Mucosa of stomach (tissue), 1 donor: ENCODE data around the gene NUPR1.
A peak's percentile ranks its signal among the peaks of the same experiment; 100 is the strongest.

Experiments
- H3K27me3 ChIP-seq: one replicate; pipeline ENCODE4 v1.7.0; 2013; ENCODE audit warnings: mild to moderate bottlenecking, low read length; ENCODE audit not compliant: control insufficient read depth, insufficient read depth
- H3K36me3 ChIP-seq: one replicate; pipeline ENCODE4 v1.7.0; 2013; ENCODE audit warnings: low read length; ENCODE audit not compliant: control insufficient read depth, insufficient read depth
- H3K4me1 ChIP-seq: one replicate; pipeline ENCODE4 v1.7.0; 2013; ENCODE audit warnings: mild to moderate bottlenecking, low read length; ENCODE audit not compliant: control insufficient read depth, insufficient read depth
- H3K4me3 ChIP-seq: one replicate; pipeline ENCODE4 v1.7.0; 2013; ENCODE audit warnings: low read length
- H3K9ac ChIP-seq: one replicate; pipeline ENCODE4 v1.7.0; 2013; ENCODE audit warnings: mild to moderate bottlenecking, low read length, moderate library complexity
- H3K9me3 ChIP-seq: one replicate; pipeline ENCODE4 v1.7.0; 2013; ENCODE audit warnings: mild to moderate bottlenecking, low read length, moderate library complexity; ENCODE audit not compliant: control insufficient read depth
- donor health status: Pancreatic carcinoma.

Gene NUPR1

DNA sequence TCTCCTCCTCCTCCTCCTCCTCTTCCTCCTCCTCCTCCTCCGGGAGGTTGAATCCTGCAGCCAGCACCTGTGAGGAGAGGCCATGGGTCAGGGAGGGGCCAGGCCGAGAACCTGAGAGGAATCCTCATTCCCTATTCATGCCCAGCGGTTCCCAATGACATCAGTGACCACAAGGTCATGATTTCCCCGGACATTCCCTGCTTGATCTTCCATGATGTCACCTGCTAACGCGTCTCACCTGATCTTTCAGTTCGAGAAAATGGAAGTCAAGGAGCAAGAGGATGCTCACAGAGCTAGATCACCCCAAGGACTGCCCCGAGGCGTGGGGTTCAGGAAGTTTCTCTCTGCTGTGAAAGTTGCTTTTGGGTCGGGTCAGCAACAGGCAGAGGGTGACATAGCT is 38.9 kb downstream of the NUPR1 start:
- Histone ChIP-seq H3K4me3 (no peak overlapping the region), H3K4me1 (peaks cover 5% of the 10 kb centered on the region), H3K9me3 (no peaks in the 10 kb centered on the region), H3K27me3 (peaks cover 1% of the 10 kb centered on the region), H3K9ac (no peak overlapping the region), H3K36me3 (no peaks in the 10 kb centered on the region)

DNA sequence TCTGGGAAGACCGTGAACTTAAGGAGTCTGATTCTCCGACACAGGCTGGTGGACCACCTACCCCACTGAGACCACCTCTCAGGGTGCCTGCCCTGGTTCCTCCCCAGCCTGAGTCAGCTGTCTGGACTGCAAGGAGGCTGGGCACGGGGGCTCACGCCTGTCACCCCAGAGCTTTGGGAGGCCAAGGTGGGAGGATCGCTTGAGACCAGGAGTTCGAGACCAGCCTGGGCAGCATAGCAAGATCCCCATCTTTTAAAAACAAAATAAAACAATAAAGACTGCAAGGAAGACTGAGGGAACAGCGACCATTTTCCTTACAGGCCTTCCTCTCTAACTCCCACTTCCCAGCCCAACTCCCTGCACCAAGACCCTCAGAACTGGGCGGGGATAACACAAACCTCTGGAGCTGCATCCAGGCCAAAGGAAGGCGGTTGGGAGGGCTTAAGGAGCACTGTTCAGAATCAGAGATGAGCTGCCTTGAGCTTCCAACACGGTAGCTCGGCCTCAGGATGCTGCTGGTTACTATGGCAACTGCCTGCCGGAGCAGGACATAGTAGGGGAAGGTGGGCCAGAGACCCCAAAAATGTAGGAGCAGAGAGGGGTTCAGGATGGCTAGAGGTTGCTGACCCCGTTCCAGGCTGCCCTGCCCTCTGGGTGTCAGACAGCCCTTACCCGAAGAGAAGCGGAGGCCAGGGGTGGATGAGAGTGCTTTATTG is 40.0 kb downstream of the NUPR1 start:
- Histone ChIP-seq H3K9ac (no peak overlapping the region), H3K9me3 (no peaks in the 10 kb centered on the region), H3K4me1 (peaks cover 15% of the 10 kb centered on the region), H3K27me3 (no peaks in the 10 kb centered on the region), H3K36me3 (no peaks in the 10 kb centered on the region), H3K4me3 (no peak overlapping the region)

DNA sequence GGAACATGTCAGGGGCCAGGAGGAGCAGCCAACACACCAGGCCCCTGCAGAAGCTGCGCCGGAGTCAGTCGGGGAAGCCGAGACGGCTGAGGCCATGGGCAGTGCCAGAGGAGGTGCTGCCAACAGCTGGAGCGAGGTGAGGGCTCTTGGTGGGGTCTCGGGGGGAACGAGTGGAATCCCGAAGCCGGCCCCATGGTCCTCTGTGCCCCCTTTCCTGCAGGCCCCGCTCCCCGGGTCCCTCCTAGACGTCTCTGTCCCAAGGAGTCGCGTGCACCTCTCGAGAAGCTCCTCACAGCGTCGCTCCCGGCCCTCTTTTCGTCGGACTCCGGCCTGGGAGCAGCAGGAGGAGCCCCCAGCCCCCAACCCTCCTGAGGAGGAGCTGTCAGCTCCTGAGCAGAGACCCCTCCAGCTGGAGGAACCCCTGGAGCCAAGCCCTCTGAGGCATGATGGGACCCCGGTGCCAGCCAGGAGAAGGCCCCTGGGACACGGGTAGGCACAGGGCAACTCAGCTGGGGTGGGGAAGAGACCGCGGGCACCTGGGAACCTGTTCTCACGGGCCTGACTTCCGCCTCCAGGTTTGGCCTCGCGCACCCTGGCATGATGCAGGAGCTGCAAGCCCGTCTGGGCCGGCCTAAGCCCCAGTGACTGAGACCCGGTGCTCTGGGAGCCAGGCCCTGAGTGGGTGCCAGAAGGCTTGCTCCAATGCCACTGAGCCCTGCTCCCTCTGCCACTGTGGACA is 40.7 kb downstream of the NUPR1 start:
- no peaks in the 10 kb centered on the region for H3K36me3 ChIP-seq
- no peaks in the 10 kb centered on the region for H3K27me3 ChIP-seq
- no peaks in the 10 kb centered on the region for H3K9me3 ChIP-seq
- peaks cover 15% of the 10 kb centered on the region for H3K4me1 ChIP-seq
- no peak overlapping the region for H3K9ac ChIP-seq
- no peak overlapping the region for H3K4me3 ChIP-seq

DNA sequence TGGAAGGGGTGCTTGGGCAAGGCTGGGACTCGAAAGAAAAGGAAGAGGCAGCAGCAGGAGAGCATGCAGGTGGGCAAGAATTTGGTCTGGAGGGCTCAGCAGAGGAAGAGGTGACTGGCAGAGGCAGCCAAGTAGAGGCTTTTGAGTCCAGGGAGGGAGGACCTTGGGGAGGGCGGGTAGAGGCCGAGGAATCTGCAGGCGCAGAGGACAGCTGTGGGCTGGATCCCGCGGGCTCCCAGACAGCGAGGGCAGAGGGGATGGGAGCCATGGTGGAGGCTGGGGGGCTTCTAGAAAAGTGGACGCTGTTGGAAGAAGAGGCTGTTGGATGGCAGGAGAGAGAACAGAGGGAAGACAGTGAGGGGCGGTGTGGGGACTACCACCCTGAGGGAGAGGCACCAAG is 41.4 kb downstream of the NUPR1 start:
- H3K4me3 ChIP-seq, result no peak overlapping the region
- no peak overlapping the region for H3K9ac ChIP-seq
- H3K9me3 ChIP-seq, result no peaks in the 10 kb centered on the region
- H3K27me3 ChIP-seq, result no peaks in the 10 kb centered on the region
- H3K4me1 ChIP-seq, result peaks cover 15% of the 10 kb centered on the region
- no peaks in the 10 kb centered on the region for H3K36me3 ChIP-seq

DNA sequence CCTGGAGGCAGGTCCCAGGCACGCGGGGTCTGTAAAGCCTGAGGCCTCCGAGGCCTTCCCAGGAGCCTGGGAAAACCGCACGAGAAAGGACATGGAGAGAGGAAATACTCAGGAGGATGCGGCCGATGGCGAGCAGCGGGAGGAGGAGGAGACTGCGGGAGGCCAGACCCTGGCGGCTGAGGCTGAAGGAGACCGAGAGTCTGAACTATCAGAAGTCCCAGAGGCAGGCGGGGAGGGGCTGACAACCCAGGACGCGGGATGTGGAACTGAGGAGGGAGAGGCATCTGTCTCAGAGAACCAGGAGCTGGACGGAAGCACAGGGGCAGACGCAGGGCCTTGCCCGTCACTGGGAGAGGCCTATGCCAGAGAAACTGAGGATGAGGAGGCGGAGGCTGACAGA is 41.9 kb downstream of the NUPR1 start:
- H3K4me3 ChIP-seq, result no peak overlapping the region
- no peaks in the 10 kb centered on the region for H3K27me3 ChIP-seq
- no peak overlapping the region for H3K9ac ChIP-seq
- H3K9me3 ChIP-seq, result no peaks in the 10 kb centered on the region
- H3K4me1 ChIP-seq, result peaks cover 20% of the 10 kb centered on the region
- H3K36me3 ChIP-seq, result no peaks in the 10 kb centered on the region

DNA sequence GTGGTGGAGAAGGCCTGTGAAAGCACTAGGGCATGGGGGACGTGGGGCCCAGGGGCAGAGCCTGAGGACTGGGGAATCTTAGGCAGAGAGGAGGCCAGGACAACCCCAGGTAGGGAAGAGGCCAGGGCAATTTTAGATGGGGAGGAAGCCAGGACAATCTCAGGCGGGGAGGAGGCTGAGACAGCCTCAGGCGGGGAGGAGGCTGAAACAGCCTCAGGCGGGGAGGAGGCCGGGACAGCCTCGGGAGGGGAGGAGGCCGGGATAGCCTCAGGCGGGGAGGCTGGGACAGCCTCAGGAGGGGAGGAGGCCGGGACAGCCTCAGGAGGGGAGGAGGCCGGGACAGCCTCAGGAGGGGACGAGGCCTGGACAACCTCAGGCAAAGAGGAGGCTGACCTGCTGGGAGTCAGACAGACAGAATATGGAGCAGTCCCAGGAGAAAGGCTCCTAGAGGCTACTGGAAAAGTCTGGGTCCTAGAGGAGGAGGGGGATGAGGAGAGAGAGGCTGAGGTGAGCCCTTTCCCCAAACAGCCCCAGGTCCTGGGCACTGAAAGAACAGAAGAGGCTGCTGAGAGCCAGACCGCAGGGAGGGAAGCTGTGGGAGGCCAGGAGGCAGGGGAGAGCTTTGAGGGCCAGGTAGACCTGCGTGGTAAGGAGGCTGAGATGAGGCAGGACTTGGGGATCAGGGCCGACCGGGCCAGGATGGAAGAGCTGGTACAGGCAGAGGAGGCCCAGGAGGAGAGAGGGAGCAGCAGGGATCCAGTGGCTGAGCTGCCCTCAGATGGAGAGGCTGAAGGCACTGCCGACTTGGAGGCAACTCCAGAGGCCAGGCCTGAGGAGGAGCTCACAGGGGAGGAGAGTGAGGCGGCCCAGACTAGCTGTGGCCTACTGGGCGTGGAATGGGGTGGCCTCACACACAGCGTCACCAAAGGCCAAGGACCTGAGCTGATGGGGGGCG is 42.7 kb downstream of the NUPR1 start:
- Histone ChIP-seq H3K9me3 (no peaks in the 10 kb centered on the region), H3K9ac (no peak overlapping the region), H3K27me3 (no peaks in the 10 kb centered on the region), H3K4me1 (peaks cover 20% of the 10 kb centered on the region), H3K4me3 (no peak overlapping the region), H3K36me3 (no peaks in the 10 kb centered on the region)

DNA sequence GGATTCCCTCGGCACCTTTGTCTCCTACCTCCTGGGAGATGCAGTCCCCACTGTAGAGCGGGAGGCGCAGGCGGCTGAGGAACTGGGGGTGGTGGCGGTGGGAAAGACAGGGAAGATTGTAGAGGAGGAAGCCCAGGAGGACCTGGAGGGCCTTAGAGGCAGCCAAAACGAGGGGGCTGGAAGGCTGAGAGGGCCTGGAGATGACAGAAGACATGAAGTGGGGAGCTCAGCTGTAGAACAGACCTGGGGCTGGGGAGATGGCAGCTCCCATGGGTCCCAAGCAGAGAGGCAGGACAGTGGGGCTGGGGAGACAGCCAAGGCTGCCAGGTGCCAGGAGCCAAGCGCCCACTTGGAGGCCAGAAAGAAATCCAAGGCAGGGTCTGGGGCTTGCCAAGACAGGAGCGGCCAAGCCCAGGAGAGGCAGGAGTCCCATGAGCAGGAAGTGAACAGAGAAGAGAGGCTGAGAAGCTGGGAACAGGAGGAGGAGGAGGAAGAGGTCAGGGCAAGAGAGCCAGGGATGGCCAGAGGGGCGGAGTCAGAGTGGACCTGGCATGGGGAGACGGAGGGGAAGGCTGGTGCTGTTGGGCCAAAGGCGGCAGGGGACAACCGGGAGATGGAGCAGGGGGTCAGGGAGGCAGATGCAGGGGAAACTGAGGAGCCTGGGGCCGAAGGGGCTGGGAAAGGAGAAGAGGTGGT is 43.5 kb downstream of the NUPR1 start:
- Histone ChIP-seq H3K36me3 (no peaks in the 10 kb centered on the region), H3K9ac (peak overlapping the region; percentile 66), H3K4me3 (no peak overlapping the region)

DNA sequence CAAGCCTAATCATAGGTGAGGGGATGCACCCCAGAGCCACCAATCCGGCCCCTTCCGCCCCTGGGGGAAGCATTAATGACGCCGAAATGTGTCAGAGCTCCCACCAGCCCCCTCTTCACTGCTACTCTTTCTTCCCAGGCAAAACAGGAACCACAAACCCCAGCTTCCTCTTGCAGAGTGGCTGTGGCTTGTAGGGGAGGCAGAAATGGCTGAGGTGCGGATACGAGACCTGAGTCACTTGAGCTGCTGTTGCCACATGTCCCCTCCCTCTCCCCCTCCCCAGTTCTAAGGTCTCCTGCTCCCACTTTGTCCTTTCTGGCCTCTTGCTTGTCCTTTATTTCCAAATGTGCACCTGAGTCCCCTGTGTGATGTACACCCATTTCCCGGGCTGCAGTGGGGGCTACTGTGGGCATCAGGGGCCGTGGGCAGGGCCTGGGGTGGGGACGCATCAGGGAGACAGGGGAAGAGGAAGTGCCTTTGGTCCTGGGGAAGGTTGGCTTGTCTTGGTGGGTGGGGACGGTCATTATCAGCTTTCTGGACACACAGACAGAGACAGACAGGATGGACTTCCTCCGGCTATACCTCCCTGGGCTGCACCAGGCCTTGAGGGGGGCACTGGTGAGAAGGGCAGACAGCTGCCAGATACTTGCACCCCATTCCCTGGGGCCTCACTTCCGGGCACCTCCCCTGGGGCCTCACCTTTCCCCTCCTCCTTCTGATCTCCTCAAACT is 44.5 kb downstream of the NUPR1 start, which contains the start of gene APOBR:
Gene APOBR, plus strand, starts transcription at position 523 of the 731 bp plus-strand sequence. Its CDS starts 39 bp downstream, at position 562.
- Histone ChIP-seq H3K4me1 (peaks cover 20% of the 10 kb centered on the region), H3K9ac (peak within 1 kb of the TSS; percentile 66), H3K36me3 (no peaks in the 10 kb centered on the region), H3K4me3 (no peak within 1 kb of the TSS), H3K27me3 (no peaks in the 10 kb centered on the region), H3K9me3 (no peaks in the 10 kb centered on the region)

More for the DNA sequence above, 43.5 kb downstream of the NUPR1 start:
- no peaks in the 10 kb centered on the region for H3K9me3 ChIP-seq
- H3K27me3 ChIP-seq, result no peaks in the 10 kb centered on the region
- H3K4me1 ChIP-seq, result peaks cover 20% of the 10 kb centered on the region

DNA sequence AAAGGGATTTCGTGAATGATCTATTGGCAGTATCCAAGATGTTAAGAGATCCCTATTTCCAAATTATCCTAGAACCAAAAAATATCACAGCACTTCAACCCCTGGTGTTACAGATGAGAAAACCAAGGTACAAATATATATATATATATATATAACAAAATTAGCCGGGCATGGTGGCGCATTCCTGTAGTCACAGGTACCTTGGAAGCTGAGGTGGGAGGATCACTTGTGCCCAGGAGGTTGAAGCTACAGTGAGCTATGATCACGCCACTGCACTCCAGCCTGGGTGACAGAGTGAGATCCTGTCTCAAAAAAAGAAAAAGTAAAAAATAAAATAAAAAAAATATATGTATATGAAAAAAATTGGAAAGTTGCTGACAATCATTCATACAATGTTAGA is 46.3 kb downstream of the NUPR1 start:
- Histone ChIP-seq H3K4me1 (peaks cover 20% of the 10 kb centered on the region), H3K9me3 (no peaks in the 10 kb centered on the region), H3K36me3 (peaks cover 2% of the 10 kb centered on the region), H3K4me3 (peak overlapping the region; percentile 99), H3K9ac (peak overlapping the region; percentile 97), H3K27me3 (no peaks in the 10 kb centered on the region)

DNA sequence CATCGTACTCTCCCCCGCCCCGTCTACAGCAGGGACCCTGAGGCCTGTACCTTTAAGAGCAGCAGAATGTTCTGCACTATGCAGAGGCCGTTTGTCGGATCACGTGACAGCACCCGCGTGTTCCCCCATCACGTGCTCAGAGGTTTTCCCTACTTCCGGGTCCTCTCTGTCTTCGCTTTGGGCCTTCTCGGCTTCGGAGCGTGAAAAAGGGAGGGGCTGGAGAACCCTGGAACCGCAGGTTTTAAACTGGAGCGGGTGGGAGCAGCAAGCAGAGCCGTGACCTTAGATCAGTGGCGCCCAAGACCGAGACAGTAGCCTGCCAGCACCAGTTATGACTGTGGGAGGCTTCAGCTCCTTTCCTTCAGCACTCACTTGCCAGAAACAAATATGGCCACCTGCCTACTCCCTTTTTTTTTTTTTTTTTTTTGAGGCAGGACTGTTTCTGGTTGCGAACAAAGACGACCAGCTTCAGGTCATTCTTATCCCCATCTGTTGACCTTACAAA is 46.8 kb downstream of the NUPR1 start, which contains the start of gene CLN3:
Gene CLN3, minus strand, starts transcription at position 105 of the 505 bp plus-strand sequence. CDS start 315 bp downstream, outside the sequence.
- Histone ChIP-seq H3K4me1 (peaks cover 20% of the 10 kb centered on the region), H3K9ac (peak within 1 kb of the TSS; percentile 97), H3K4me3 (peak within 1 kb of the TSS; percentile 99), H3K36me3 (peaks cover 5% of the 10 kb centered on the region), H3K27me3 (no peaks in the 10 kb centered on the region), H3K9me3 (no peaks in the 10 kb centered on the region)
